GM18867 (cell line): Measurements from ENCODE around the gene MOV10L1.
"Not testable (repeated sequence)": the region's sequence is repeated elsewhere in the genome, so short reads cannot be mapped to it uniquely, and the experiment has no call there.

ENCODE experiments used
- ATAC-seq: cut with Tn5 transposase; IDR thresholded peaks from one replicate; pipeline ENCODE4 v1.9.1; 2021; ENCODE audit warnings: mild to moderate bottlenecking, moderate library complexity; ENCODE audit not compliant: unreplicated experiment

The MOV10L1 gene

GRCh38 chr22:50131894-50132293 is 42.1 kb downstream of the MOV10L1 start:
- ATAC-seq = no peak

GRCh38 chr22:50134481-50134880 is 44.7 kb downstream of the MOV10L1 start:
- no peak for ATAC-seq

GRCh38 chr22:50136581-50137015 is 46.8 kb downstream of the MOV10L1 start:
- no peak for ATAC-seq

GRCh38 chr22:50137277-50137676 is 47.5 kb downstream of the MOV10L1 start:
- not testable (repeated sequence) for ATAC-seq

GRCh38 chr22:50138041-50138440 is 48.2 kb downstream of the MOV10L1 start:
- ATAC-seq = no peak

GRCh38 chr22:50138988-50139387 is 49.2 kb downstream of the MOV10L1 start:
- no peak for ATAC-seq

GRCh38 chr22:50139843-50140415 is 50.1 kb downstream of the MOV10L1 start:
- ATAC-seq = no peak

- no peak for ATAC-seq
Measured at GRCh38 chr22:50140615-50141014, 50.8 kb downstream of the MOV10L1 start.

GRCh38 chr22:50141462-50141861 is 51.7 kb downstream of the MOV10L1 start:
- no peak for ATAC-seq

GRCh38 chr22:50141891-50142363 is 52.1 kb downstream of the MOV10L1 start:
- ATAC-seq = no peak

GRCh38 chr22:50143096-50143495 is 53.3 kb downstream of the MOV10L1 start:
- ATAC-seq = no peak

GRCh38 chr22:50144005-50144614 is 54.3 kb downstream of the MOV10L1 start:
- ATAC-seq = no peak

GRCh38 chr22:50145721-50146438 is 56.1 kb downstream of the MOV10L1 start:
- no peak for ATAC-seq

GRCh38 chr22:50146439-50147238 is 56.8 kb downstream of the MOV10L1 start:
- no peak for ATAC-seq

- ATAC-seq = not testable (repeated sequence)
Measured at GRCh38 chr22:50147258-50148165, 57.7 kb downstream of the MOV10L1 start.

GRCh38 chr22:50148166-50148500 is 58.3 kb downstream of the MOV10L1 start:
- no peak for ATAC-seq

- ATAC-seq = peak; percentile 54
Measured at GRCh38 chr22:50148991-50149721, 59.4 kb downstream of the MOV10L1 start.

- no peak for ATAC-seq
Measured at GRCh38 chr22:50150161-50151129, 60.6 kb downstream of the MOV10L1 start.
